Caco-2 (cell line): Measurements from ENCODE around the gene MRPL45. TPM values are rescaled to one million over a fixed set of nuclear protein-coding genes. Genes with fewer than 3 reads are reported as not detected.

ENCODE experiments used
- BruUV-seq: library from RNA; stranded (reverse); fragments of 400-500 nt; replicated peaks from 2 replicates; lab custom pipeline; 2021; lab: Mats Ljungman, UMichigan
- CTCF ChIA-PET: fragments of 300-600 bp; sonication (Branson Sonifier 250); formaldehyde crosslinking; loops from one replicate; lab custom pipeline; 2022; ENCODE audit warnings: antibody characterized with exemption; lab: Charles Lee
- POLR2A ChIA-PET: fragments of 300-600 bp; sonication (Branson Sonifier 250); formaldehyde crosslinking; loops from one replicate; lab custom pipeline; 2022; ENCODE audit warnings: antibody characterized with exemption; lab: Charles Lee
- DNase-seq, 2 experiments: peaks; one replicate each; pipeline versions ENCODE4 v3.0.0 to v3.0.0-alpha.2; 2020 to 2022
- H3K27me3 ChIP-seq: replicated peaks from 2 replicates; pipeline ENCODE4 v1.6.0; 2011; ENCODE audit warnings: low read length; ENCODE audit not compliant: control insufficient read depth, insufficient read depth
- H3K36me3 ChIP-seq: 2 replicates; pipeline ENCODE4 v1.5.1; 2011; ENCODE audit warnings: low read length; ENCODE audit not compliant: control insufficient read depth, insufficient read depth
- H3K4me1 ChIP-seq: fragments of 250-450 bp; sonication (Bioruptor Pico); 2 replicates; pipeline ENCODE4 v1.5.1; 2020; ENCODE audit warnings: mild to moderate bottlenecking
- H3K4me3 ChIP-seq: 2 replicates; pipeline ENCODE4 v1.5.1; 2011; ENCODE audit warnings: low read depth, mild to moderate bottlenecking, control low read depth, low read length
- H3K9me3 ChIP-seq: fragments of 250-450 bp; sonication (Bioruptor Pico); 2 replicates; pipeline ENCODE4 v1.5.1; 2020; ENCODE audit warnings: mild to moderate bottlenecking, moderate library complexity
- H3K27ac Mint-ChIP-seq: one replicate; pipeline ENCODE4 v1.8.0; 2022; ENCODE audit warnings: mixed read lengths; ENCODE audit not compliant: unreplicated experiment
- H3K27me3 Mint-ChIP-seq: one replicate; pipeline ENCODE4 v1.8.0; 2022; ENCODE audit warnings: mixed read lengths; ENCODE audit not compliant: insufficient read depth, unreplicated experiment
- H3K36me3 Mint-ChIP-seq: one replicate; pipeline ENCODE4 v1.8.0; 2022; ENCODE audit warnings: mild to moderate bottlenecking, mixed read lengths; ENCODE audit not compliant: insufficient read depth, unreplicated experiment
- H3K4me1 Mint-ChIP-seq: one replicate; pipeline ENCODE4 v1.8.0; 2022; ENCODE audit warnings: low read depth, mixed read lengths; ENCODE audit not compliant: unreplicated experiment
- H3K4me3 Mint-ChIP-seq: one replicate; pipeline ENCODE4 v1.8.0; 2022; ENCODE audit warnings: mild to moderate bottlenecking, moderate library complexity, mixed read lengths; ENCODE audit not compliant: unreplicated experiment
- H3K9me3 Mint-ChIP-seq: one replicate; pipeline ENCODE4 v1.8.0; 2022; ENCODE audit warnings: mixed read lengths; ENCODE audit not compliant: unreplicated experiment
- intact Hi-C: fragments of 100-400 bp; cut with micrococcal nuclease; formaldehyde crosslinking; loops from one replicate; pipeline ENCODE4 v1.10.0; 2022; ENCODE audit not compliant: unreplicated experiment
- total RNA-seq: library from RNA; stranded (reverse); gene quantifications from 2 replicates; pipeline ENCODE4 v1.2.3, GENCODE V29; 2022
- TF ChIP-seq, protein P1 (sequence below), 2 experiments: fragments of 200-600 bp in 1 of 2; IDR thresholded peaks; 1 replicate in 1 of 2; 2 replicates in 1 of 2; pipeline versions ENCODE4 v1.5.1 to v1.8.0; 2011 to 2022; ENCODE audit warnings: antibody characterized with exemption in 1 of 2, control low read depth in 1 of 2, inconsistent platforms in 1 of 2, low read depth in 1 of 2, low read length in 1 of 2, mild to moderate bottlenecking in 1 of 2, moderate library complexity in 1 of 2; ENCODE audit not compliant: insufficient read depth in 1 of 2, severe bottlenecking in 1 of 2, unreplicated experiment in 1 of 2

MRPL45 gene
- total RNA-seq, 1 experiment from 2014 or later, result 83.6 TPM

- DNase-seq, result no peak
- Mint-ChIP-seq H3K27ac (no peak overlapping the region), H3K27me3 (no peaks in the 10 kb centered on the region), H3K4me1 (peaks cover 26% of the 10 kb centered on the region), H3K4me3 (no peak overlapping the region), H3K9me3 (no peaks in the 10 kb centered on the region), H3K36me3 (peaks cover 45% of the 10 kb centered on the region)
- peaks cover 10% of the 10 kb centered on the region for H3K36me3 ChIP-seq
- no peak overlapping the region for H3K4me3 ChIP-seq
- BruUV-seq, result no TSS peak
- H3K27me3 ChIP-seq, result no peaks in the 10 kb centered on the region
- intact Hi-C loops, result no loop called here
- no peaks in the 10 kb centered on the region for H3K9me3 ChIP-seq
- peaks cover 37% of the 10 kb centered on the region for H3K4me1 ChIP-seq
- POLR2A ChIA-PET, result no interaction called here
- TF ChIP-seq, protein P1, sequence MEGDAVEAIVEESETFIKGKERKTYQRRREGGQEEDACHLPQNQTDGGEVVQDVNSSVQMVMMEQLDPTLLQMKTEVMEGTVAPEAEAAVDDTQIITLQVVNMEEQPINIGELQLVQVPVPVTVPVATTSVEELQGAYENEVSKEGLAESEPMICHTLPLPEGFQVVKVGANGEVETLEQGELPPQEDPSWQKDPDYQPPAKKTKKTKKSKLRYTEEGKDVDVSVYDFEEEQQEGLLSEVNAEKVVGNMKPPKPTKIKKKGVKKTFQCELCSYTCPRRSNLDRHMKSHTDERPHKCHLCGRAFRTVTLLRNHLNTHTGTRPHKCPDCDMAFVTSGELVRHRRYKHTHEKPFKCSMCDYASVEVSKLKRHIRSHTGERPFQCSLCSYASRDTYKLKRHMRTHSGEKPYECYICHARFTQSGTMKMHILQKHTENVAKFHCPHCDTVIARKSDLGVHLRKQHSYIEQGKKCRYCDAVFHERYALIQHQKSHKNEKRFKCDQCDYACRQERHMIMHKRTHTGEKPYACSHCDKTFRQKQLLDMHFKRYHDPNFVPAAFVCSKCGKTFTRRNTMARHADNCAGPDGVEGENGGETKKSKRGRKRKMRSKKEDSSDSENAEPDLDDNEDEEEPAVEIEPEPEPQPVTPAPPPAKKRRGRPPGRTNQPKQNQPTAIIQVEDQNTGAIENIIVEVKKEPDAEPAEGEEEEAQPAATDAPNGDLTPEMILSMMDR (IDR thresholded peaks at IDR 0.05; ENCODE audit: insufficient read depth in 1 of 2, low read depth in 1 of 2, low read length in 1 of 2, severe bottlenecking in 1 of 2, unreplicated experiment in 1 of 2), result no peak
- CTCF ChIA-PET, result interaction anchor here (0.6 to 2.6 kb wide), 7 partner anchors 10 to 91 kb away, joined by 3 to 12 read pairs (median 4); no protein-coding TSS in a partner anchor
These were observed 25.9 kb downstream of the MRPL45 start for GRCh38 chr17:38322897-38323296.

- Histone ChIP-seq H3K9me3 (no peaks in the 10 kb centered on the region), H3K4me3 (no peak overlapping the region), H3K27me3 (no peaks in the 10 kb centered on the region), H3K36me3 (peaks cover 8% of the 10 kb centered on the region), H3K4me1 (peaks cover 37% of the 10 kb centered on the region)
- DNase-seq, result no peak
- Mint-ChIP-seq H3K27me3 (peaks cover 3% of the 10 kb centered on the region), H3K4me3 (no peak overlapping the region), H3K4me1 (peaks cover 26% of the 10 kb centered on the region), H3K27ac (no peak overlapping the region), H3K36me3 (peaks cover 45% of the 10 kb centered on the region), H3K9me3 (no peaks in the 10 kb centered on the region)
- BruUV-seq, result no TSS peak
- POLR2A ChIA-PET, result interaction anchor here (0.5 to 0.8 kb wide), 3 partner anchors 27 to 235 kb away, joined by 3 to 4 read pairs (median 3); no protein-coding TSS in a partner anchor
- TF ChIP-seq, protein P1 (IDR thresholded peaks at IDR 0.05; ENCODE audit: insufficient read depth in 1 of 2, low read depth in 1 of 2, low read length in 1 of 2, severe bottlenecking in 1 of 2, unreplicated experiment in 1 of 2), result no peak
- intact Hi-C loops, result no loop called here
- CTCF ChIA-PET, result interaction anchor here (1.0 to 2.0 kb wide), 5 partner anchors 9 to 234 kb away, joined by 3 to 14 read pairs (median 4); partner anchors contain the start of gene SOCS7
These were observed 27.3 kb downstream of the MRPL45 start for GRCh38 chr17:38324141-38324697.

GRCh38 chr17:38324772-38325171 lies 27.8 kb downstream of the MRPL45 start:
- Histone ChIP-seq H3K36me3 (peaks cover 5% of the 10 kb centered on the region), H3K4me3 (no peak overlapping the region), H3K4me1 (peaks cover 35% of the 10 kb centered on the region), H3K9me3 (no peaks in the 10 kb centered on the region), H3K27me3 (no peaks in the 10 kb centered on the region)
- no peaks in the 10 kb centered on the region for H3K9me3 Mint-ChIP-seq
- intact Hi-C loops, result no loop called here
- H3K4me1 Mint-ChIP-seq, result peaks cover 26% of the 10 kb centered on the region
- ChIA-PET POLR2A (interaction anchor here (0.5 to 0.8 kb wide), 3 partner anchors 27 to 234 kb away, joined by 3 to 4 read pairs (median 3); no protein-coding TSS in a partner anchor), CTCF (interaction anchor here (0.9 to 2.0 kb wide), 5 partner anchors 9 to 233 kb away, joined by 3 to 14 read pairs (median 5); partner anchors contain the start of gene SOCS7)
- peak overlapping the region; percentile 40 for H3K4me3 Mint-ChIP-seq
- no peak for DNase-seq
- TF ChIP-seq, protein P1 (IDR thresholded peaks at IDR 0.05; ENCODE audit: insufficient read depth in 1 of 2, low read depth in 1 of 2, low read length in 1 of 2, severe bottlenecking in 1 of 2, unreplicated experiment in 1 of 2), result no peak
- H3K36me3 Mint-ChIP-seq, result peaks cover 48% of the 10 kb centered on the region
- H3K27ac Mint-ChIP-seq, result peak overlapping the region; percentile 60
- BruUV-seq, result no TSS peak
- peaks cover 3% of the 10 kb centered on the region for H3K27me3 Mint-ChIP-seq
